ENCODE data around the gene SLC36A1.
"Not testable (repeated sequence)": the region's sequence is repeated elsewhere in the genome, so short reads cannot be mapped to it uniquely, and the experiment has no call there.

SLC36A1 gene

DNA sequence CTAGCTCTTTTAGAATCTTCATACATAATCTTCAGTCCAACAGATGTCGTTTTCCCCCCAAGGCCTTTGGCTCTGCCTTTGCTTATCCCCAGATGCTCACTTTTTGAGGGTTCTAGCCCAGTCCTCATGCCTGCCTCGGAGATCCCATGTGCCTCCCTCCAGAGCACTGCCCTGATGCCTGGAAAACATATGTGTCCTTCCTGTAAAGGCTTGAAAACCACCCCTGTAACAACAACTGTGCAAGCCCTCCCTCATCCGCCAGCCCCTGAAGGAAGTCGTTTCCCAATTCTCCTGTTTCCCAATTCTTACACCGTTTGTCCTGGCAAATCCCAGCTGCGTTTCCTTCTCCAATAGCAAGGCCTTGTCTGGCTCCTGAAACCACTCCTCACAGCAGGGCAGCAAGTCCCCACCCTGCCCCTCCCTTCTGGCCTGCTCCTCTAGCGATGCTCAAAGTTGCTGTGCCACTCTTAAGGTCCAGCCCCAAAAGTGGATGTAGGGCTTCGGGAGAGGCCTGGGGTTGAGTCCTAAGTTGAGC lies 52.2 kb downstream of the SLC36A1 start:
- no peak for DNase-seq (ENCODE audit: low read depth)
- H3K4me3 ChIP-seq (ENCODE audit: control insufficient read depth, low read depth, low read length), result no peak overlapping the region
- TF ChIP-seq, protein P1, sequence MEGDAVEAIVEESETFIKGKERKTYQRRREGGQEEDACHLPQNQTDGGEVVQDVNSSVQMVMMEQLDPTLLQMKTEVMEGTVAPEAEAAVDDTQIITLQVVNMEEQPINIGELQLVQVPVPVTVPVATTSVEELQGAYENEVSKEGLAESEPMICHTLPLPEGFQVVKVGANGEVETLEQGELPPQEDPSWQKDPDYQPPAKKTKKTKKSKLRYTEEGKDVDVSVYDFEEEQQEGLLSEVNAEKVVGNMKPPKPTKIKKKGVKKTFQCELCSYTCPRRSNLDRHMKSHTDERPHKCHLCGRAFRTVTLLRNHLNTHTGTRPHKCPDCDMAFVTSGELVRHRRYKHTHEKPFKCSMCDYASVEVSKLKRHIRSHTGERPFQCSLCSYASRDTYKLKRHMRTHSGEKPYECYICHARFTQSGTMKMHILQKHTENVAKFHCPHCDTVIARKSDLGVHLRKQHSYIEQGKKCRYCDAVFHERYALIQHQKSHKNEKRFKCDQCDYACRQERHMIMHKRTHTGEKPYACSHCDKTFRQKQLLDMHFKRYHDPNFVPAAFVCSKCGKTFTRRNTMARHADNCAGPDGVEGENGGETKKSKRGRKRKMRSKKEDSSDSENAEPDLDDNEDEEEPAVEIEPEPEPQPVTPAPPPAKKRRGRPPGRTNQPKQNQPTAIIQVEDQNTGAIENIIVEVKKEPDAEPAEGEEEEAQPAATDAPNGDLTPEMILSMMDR (IDR thresholded peaks at IDR 0.05; ENCODE audit: control insufficient read depth, insufficient read depth, low read depth, low read length, missing control alignments), result no peak

DNA sequence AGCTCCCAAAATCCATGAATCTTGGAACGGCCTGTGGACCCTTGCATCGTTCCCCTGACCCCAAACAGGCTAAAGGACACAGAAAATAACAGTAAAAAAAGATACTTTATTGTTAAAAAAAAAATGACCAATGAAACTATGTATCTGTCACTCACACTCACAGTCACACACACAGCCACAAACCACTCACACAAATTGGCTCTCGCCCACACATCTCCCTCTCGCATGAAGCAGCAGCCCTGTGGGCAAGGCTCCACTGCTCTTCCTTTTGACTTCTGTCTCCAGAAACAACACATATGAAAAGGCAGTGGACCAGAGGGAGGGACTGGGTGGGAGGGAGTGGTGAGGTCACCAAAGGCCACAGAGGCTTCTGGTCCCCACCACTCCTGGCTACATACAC lies 56.6 kb downstream of the SLC36A1 start:
- TF ChIP-seq, protein P1 (IDR thresholded peaks at IDR 0.05; ENCODE audit: control insufficient read depth, insufficient read depth, low read depth, low read length, missing control alignments), result no peak
- DNase-seq (ENCODE audit: low read depth), result no peak

DNA sequence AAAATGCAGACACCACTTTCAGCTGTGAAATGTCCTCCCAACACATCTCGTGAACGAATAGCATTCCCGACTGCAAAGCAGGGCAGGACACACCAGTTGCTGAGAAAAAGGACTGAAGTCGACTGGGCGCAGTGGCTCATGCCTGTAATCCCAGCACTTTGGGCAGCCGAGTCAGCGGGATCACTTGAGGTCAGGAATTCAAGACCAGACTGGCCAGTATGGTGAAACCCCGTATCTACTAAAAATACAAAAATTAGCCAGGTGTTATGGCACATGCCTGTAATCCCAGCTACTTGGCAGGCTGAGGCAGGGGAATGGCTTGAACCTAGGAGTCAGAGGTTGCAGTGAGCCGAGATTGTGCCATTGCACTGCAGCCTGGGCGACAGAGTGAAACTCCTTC lies 60.9 kb downstream of the SLC36A1 start:
- DNase-seq (ENCODE audit: low read depth); H3K4me3 ChIP-seq (ENCODE audit: control insufficient read depth, low read depth, low read length): not testable (repeated sequence)

More for the DNA sequence above, 56.6 kb downstream of the SLC36A1 start:
- no peak overlapping the region for H3K4me3 ChIP-seq (ENCODE audit: control insufficient read depth, low read depth, low read length)

DNA sequence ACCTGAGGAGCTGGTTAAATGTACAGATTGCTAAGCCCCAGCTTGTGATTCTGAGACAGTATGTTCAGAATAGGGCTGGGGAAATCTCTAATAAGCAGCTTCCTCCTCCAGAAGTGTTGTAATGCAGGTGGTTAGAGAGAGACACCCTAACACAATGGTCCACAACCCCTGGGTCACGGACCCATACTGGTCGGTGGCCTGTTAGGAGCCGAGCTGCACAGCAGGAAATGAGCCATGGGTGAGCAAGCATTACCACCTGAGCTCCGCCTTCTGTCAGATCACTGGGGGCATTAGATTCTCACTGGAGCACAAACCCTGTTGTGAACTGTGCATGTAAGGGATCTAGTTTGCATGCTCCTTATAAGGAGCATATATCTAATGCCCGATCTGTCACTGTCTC lies 61.8 kb downstream of the SLC36A1 start:
- TF ChIP-seq, protein P1 (IDR thresholded peaks at IDR 0.05; ENCODE audit: control insufficient read depth, insufficient read depth, low read depth, low read length, missing control alignments), result no peak
- no peak for DNase-seq (ENCODE audit: low read depth)

DNA sequence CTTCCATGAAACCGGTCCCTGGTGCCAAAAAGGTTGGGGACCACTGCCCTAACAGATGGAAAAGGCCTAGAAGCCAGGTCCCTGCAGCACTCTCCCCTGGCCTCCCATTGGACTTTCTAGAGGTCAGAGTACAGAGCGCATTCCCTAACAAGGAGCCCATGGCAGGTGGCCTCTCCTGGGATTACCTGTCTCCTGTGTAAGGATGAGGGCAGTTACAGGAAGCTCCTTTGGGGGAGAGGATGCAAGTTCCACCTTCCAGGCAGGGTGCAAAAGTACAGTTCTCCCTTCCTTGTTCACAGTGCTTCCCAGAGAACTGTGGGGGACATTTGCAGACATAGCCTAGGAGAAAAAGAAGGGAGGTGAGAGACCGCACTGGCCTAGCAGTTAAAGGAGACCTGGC lies 62.4 kb downstream of the SLC36A1 start:
- TF ChIP-seq, protein P1 (IDR thresholded peaks at IDR 0.05; ENCODE audit: control insufficient read depth, insufficient read depth, low read depth, low read length, missing control alignments), result no peak
- H3K4me3 ChIP-seq (ENCODE audit: control insufficient read depth, low read depth, low read length), result no peak overlapping the region
- DNase-seq (ENCODE audit: low read depth), result no peak

More for the DNA sequence above, 61.8 kb downstream of the SLC36A1 start:
- no peak overlapping the region for H3K4me3 ChIP-seq (ENCODE audit: control insufficient read depth, low read depth, low read length)

DNA sequence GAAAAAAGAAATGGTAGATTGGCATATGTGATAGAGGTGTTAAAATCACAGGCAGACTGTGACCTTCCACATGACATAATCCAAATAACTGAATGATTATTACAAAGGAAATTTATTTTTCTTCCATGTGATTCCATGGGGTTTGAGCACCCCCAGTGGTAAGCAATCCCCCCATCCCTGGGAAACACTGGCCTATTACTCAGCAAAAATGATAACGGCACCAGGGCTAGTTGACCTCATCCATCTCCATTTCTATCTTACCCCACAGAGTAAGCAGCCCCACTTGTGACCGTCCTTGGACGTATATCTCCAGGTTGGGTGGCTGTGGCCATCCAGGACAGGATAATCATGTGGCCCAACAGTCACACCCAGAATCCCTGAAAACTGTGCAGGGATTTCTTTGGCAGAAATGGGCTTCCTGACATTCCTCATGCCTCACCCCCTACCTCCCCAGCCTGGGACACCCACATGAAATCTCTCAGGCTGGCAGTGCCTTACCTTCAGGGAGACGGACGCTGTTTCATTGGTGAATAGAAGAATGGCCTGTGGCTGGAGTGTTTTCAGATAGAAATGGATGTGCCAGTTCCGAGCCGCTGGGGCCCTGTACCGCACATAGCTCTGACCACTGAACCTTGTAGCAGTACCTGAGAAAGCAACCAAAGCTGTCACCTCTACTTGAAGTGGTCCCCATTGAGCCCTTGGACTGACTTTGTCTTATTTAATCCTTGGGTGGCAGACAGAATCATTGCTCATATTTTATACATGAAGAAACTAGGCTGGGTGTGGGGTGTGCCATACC lies 69.9 kb downstream of the SLC36A1 start:
- H3K4me3 ChIP-seq (ENCODE audit: control insufficient read depth, low read depth, low read length), result no peak overlapping the region
- DNase-seq (ENCODE audit: low read depth), result no peak
- TF ChIP-seq, protein P1 (IDR thresholded peaks at IDR 0.05; ENCODE audit: control insufficient read depth, insufficient read depth, low read depth, low read length, missing control alignments), result no peak

DNA sequence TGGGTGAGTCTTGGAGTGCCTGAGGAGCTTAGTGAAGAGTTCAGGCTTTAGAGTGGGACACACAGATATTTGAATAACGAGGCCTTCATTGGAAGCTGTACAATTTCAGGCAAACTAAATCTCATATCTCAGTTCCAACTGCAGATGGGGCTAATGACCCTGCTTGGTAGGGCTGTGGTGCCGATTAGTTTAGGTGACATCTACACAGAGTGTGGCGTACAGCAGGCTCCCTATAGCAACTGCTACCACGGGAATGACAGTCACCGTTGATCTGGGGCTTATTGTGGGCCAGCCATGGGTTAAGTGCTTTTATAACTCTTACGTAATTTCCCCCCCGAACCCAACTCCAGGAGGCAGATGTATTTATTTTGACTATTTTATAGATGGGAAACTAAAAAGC lies 72.9 kb downstream of the SLC36A1 start:
- TF ChIP-seq, protein P1 (IDR thresholded peaks at IDR 0.05; ENCODE audit: control insufficient read depth, insufficient read depth, low read depth, low read length, missing control alignments), result no peak
- no peak for DNase-seq (ENCODE audit: low read depth)
- H3K4me3 ChIP-seq (ENCODE audit: control insufficient read depth, low read depth, low read length), result no peak overlapping the region
